Ascending aorta (tissue), 2 donors: ENCODE results near the gene C14orf119. TPM values are rescaled to one million over a fixed set of nuclear protein-coding genes. Genes with fewer than 3 reads are reported as not detected.

Source experiments
- DNase-seq, 2 donors: peaks; one replicate each; pipeline ENCODE4 v3.0.0-alpha.2; 2019; ENCODE audit warnings: low spot score in 2 of 2
- H3K27ac ChIP-seq, 2 donors: fragments of 200-600 bp; sonication (generic); one replicate each; pipeline ENCODE4 v1.5.1; 2016 to 2017; ENCODE audit warnings: mild to moderate bottlenecking in 1 of 2
- H3K27me3 ChIP-seq: fragments of 200-600 bp; sonication (generic); one replicate; pipeline ENCODE4 v1.5.1; 2017
- H3K36me3 ChIP-seq, 2 donors: fragments of 200-600 bp; sonication (generic); one replicate each; pipeline ENCODE4 v1.5.1; 2016
- H3K4me1 ChIP-seq, 2 donors: fragments of 200-600 bp; sonication (generic); one replicate each; pipeline ENCODE4 v1.5.1; 2016 to 2017; ENCODE audit warnings: mild to moderate bottlenecking in 1 of 2
- H3K4me3 ChIP-seq, 2 donors: fragments of 200-600 bp; sonication (generic); one replicate each; pipeline ENCODE4 v1.5.1; 2016 to 2017; ENCODE audit warnings: mild to moderate bottlenecking in 1 of 2
- H3K9me3 ChIP-seq, 2 donors: fragments of 200-600 bp; sonication (generic); one replicate each; pipeline ENCODE4 v1.5.1; 2016
- CTCF ChIP-seq, 3 experiments: fragments of 200-600 bp in 2 of 3; fragments of 450-650 bp in 1 of 3; sonication (generic) in 2 of 3; IDR thresholded peaks; one replicate each; pipeline ENCODE4 v1.5.1; 2016 to 2019; ENCODE audit warnings: antibody characterized with exemption in 3 of 3, mild to moderate bottlenecking in 1 of 3, moderate library complexity in 1 of 3
- intact Hi-C: fragments of 100-400 bp; cut with DNase I; formaldehyde crosslinking; loops from one replicate; pipeline ENCODE4 v1.15.1; 2023
- total RNA-seq: library from RNA; depleted of rRNA; stranded (reverse); fragments of >200 nt; gene quantifications from one replicate; pipeline ENCODE4 v1.1.0, GENCODE V29; 2016

Gene C14orf119
- total RNA-seq, 1 donor from 2014 or later: 2.2 TPM

GRCh38 chr14:23066368-23066767 is 28.9 kb upstream of the C14orf119 start:
- peaks cover 53 to 68% of the 10 kb centered on the region in 2 donors for H3K36me3 ChIP-seq
- TF ChIP-seq CTCF (IDR thresholded peaks at IDR 0.05): no peak
- H3K27ac ChIP-seq: no peak overlapping the region
- H3K27me3 ChIP-seq: no peaks in the 10 kb centered on the region
- no peak overlapping the region for H3K4me3 ChIP-seq
- H3K4me1 ChIP-seq: peaks cover 0 to 14% of the 10 kb centered on the region in 2 donors
- intact Hi-C loops: no loop called here
- no peaks in the 10 kb centered on the region for H3K9me3 ChIP-seq
- no peak for DNase-seq

GRCh38 chr14:23066855-23067744 is 28.2 kb upstream of the C14orf119 start:
- Histone ChIP-seq H3K9me3 (no peaks in the 10 kb centered on the region), H3K4me1 (peaks cover 5 to 17% of the 10 kb centered on the region in 2 donors), H3K27me3 (no peaks in the 10 kb centered on the region), H3K36me3 (peaks cover 48 to 65% of the 10 kb centered on the region in 2 donors), H3K27ac (no peak overlapping the region), H3K4me3 (no peak overlapping the region)
- no peak for TF ChIP-seq CTCF (IDR thresholded peaks at IDR 0.05)
- intact Hi-C loops: no loop called here
- peak in 1 of 2 donors; percentile 54 for DNase-seq

GRCh38 chr14:23067847-23068788 is 27.2 kb upstream of the C14orf119 start:
- Histone ChIP-seq H3K9me3 (no peaks in the 10 kb centered on the region), H3K4me3 (no peak overlapping the region), H3K4me1 (peaks cover 7 to 17% of the 10 kb centered on the region in 2 donors), H3K27ac (no peak overlapping the region), H3K27me3 (no peaks in the 10 kb centered on the region), H3K36me3 (peaks cover 48 to 65% of the 10 kb centered on the region in 2 donors)
- intact Hi-C loops: no loop called here
- DNase-seq: peak in 1 of 2 donors; percentile 60
- no peak for TF ChIP-seq CTCF (IDR thresholded peaks at IDR 0.05)

- H3K4me1 ChIP-seq: peaks cover 7 to 17% of the 10 kb centered on the region in 2 donors
- no peaks in the 10 kb centered on the region for H3K27me3 ChIP-seq
- DNase-seq: peak in 1 of 2 donors; percentile 90
- no peaks in the 10 kb centered on the region for H3K9me3 ChIP-seq
- H3K27ac ChIP-seq: peak overlapping the region in 1 of 2 donors; percentile 34
- peaks cover 51 to 62% of the 10 kb centered on the region in 2 donors for H3K36me3 ChIP-seq
- H3K4me3 ChIP-seq: no peak overlapping the region
- peak; percentile 87 to 96 (median 95) for TF ChIP-seq CTCF (IDR thresholded peaks at IDR 0.05)
- intact Hi-C loops: no loop called here
Observed at GRCh38 chr14:23068789-23069412, 26.4 kb upstream of the C14orf119 start.

GRCh38 chr14:23069413-23069806 is 25.9 kb upstream of the C14orf119 start:
- no peaks in the 10 kb centered on the region for H3K27me3 ChIP-seq
- DNase-seq: no peak
- H3K4me3 ChIP-seq: no peak overlapping the region
- H3K36me3 ChIP-seq: peaks cover 56 to 61% of the 10 kb centered on the region in 2 donors
- H3K9me3 ChIP-seq: no peaks in the 10 kb centered on the region
- H3K27ac ChIP-seq: peak overlapping the region in 1 of 2 donors; percentile 34
- TF ChIP-seq CTCF (IDR thresholded peaks at IDR 0.05): no peak
- intact Hi-C loops: no loop called here
- peaks cover 7 to 17% of the 10 kb centered on the region in 2 donors for H3K4me1 ChIP-seq
